ENCODE data around the gene CHST8.

The CHST8 gene

DNA sequence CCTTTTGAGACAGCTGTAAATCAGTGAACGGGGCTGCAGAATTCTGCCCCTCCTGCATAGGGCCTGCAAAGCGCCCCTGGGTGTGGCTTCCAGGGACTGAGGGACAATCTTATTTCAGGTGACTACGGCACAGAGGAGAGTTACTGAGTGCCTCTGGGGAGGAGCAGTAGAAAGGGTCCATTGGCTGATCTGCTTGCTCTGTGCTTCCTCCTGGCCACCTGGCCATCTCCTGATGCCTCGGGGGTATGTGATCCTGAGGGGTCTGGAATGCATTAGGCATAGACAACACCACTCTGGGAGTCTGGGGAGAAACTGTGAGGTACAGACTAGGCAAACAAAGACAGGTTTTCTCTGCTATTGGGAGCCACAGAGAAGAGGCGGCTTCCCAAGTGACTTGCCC is 177.7 kb downstream of the CHST8 start:
- FAIRE-seq: no peak

- FAIRE-seq: no peak
Observed at GRCh38 chr19:33800012-33800680, 178.4 kb downstream of the CHST8 start.

GRCh38 chr19:33801411-33801810 is 179.7 kb downstream of the CHST8 start:
- FAIRE-seq: no peak

DNA sequence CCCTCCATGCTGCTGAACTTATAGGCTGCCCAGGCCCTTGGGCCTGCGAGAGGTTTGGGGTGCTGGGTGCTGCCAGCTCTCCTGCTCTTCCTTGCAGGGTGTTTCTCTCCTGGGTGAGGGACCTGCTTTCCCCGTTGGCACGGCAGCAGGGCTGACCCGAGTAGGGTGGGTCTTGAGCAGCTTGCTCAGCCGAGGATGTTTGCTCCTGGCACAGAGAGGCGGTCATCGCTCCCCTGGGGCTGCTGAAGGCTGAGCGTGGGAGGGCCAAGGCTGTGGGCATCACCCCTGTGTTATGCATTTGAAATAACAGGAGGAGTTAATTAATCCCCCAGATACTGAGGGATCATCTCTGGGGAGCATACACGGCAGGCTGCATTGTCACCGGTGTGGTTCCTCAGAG is 180.2 kb downstream of the CHST8 start:
- no peak for FAIRE-seq

DNA sequence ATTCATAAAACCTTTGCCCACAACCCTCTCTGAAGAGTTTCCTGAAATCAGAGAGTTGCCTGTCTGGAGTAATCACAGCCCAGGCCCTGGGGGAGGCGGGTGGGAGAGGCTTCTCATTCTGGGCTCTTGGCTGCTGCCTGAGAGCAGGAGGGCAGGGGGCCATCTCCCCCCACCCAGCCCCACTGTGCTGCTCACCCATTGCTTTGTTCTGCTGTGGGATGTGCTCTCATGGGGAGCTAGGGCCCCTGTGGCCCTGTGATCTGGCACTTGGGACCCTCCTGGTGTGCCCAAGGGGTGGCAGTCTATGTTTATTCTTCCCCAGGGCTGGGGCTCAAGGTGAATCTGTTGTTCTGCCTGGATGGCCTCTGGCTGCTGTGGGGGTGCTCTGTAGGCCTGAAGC is 181.0 kb downstream of the CHST8 start:
- no peak for FAIRE-seq

- FAIRE-seq: no peak
Observed at GRCh38 chr19:33803383-33803782, 181.6 kb downstream of the CHST8 start.

- no peak for FAIRE-seq
Observed at GRCh38 chr19:33804021-33804799, 182.5 kb downstream of the CHST8 start.

DNA sequence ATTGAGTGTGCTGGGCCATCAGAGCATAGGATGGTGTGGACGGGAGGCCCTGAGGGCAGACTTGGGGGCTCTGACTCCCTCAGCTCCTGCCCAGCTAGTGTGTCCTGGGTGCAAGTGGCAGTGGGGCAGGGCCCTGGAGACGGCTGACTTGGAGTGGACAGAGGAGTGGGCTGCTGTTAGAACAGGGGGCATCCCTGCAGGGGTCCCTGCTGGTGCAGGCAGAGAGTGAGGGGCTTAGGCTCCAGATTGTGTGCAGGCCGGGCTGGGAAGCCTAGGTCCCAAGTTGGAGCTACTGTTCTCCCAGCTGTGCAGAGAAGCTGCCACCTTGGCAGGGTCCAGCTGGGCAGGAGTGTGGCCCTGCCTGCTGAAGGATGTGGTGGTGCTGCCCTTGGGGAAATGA is 183.6 kb downstream of the CHST8 start:
- FAIRE-seq: no peak

DNA sequence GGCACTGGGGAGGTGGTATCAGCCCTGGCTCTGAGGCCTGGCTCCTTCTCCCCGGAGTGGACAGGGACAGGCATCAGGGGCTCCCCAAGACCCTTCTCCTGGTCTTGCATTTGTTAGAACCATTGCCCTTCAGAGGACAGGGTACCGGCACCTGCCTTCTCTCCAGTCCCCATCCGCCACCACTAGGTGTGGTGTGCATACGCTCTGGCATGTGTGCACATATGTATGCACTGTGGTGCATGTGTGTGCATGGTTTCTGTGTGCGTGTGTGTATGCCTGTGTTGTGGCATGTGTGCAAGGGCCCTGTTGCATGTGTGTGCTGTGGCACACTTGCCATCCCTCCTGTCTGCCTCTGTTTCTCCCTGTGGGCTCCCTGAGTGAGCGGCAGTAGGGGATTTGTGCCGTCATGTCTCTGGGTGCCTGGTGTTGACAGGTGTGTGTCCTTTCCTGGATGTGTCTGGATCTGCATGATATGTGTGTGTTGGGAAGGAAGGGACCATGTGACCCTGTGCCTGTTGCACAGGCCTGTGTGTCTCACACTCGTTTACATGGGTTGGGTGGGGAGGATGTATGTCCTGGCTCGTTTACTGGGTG is 184.2 kb downstream of the CHST8 start:
- no peak for FAIRE-seq

- no peak for FAIRE-seq
Observed at GRCh38 chr19:33806434-33806881, 184.7 kb downstream of the CHST8 start.

GRCh38 chr19:33808399-33808798 is 186.6 kb downstream of the CHST8 start:
- no peak for FAIRE-seq

DNA sequence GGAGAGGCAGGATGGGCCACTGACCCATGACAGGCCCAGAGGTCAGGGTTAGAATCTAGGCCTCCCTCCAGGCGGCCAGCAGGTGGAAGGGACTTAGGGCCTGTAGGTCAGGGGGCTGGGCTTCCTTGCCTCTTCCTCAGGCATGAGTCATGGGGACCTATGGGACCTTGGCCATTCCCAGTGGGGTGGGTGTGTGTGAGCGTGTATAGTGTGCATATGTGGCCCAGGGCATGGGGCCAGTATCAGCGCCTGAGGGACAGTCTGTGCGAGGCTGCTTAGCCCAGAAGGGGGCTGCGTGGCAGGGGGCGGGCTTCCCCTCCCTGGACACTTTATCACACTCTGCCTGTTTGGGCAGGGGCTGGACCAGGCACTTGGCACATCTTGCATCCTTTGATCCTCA is 188.2 kb downstream of the CHST8 start:
- FAIRE-seq: no peak

- no peak for FAIRE-seq
Observed at GRCh38 chr19:33810821-33811220, 189.1 kb downstream of the CHST8 start.

GRCh38 chr19:33811246-33811645 is 189.5 kb downstream of the CHST8 start:
- FAIRE-seq: no peak

DNA sequence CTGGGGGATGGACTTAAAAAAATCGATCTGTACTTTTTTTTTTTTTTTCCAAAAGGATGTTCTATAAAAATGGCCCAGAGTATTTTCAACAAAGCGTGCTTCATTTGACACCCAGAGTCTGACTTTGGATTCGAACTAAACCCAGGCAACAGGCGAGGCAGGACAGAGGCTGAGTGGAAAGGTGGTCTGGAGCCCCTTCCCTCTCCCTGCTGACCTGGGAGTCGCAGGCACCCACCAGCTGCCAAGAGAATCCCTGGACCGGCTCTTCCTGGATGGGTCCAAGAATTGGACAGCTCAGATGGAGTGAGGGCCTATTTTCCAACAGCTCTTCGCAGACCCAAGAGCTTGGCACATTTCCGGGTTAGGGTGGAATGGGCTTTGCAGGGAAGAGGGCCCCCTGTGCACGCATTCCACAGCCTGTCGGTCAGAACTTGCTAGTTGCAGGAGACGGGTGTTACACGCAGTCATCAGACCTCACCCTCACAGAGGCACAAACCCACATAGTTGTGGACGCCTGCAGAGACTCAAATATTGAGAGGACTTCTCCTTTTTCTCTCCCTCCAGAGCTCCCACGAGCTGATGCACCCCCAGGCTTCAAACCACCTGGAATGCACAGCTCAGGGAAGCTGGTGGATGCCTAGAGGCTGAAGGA is 190.1 kb downstream of the CHST8 start:
- FAIRE-seq: no peak

- no peak for FAIRE-seq
Observed at GRCh38 chr19:33812388-33813330, 190.9 kb downstream of the CHST8 start.

GRCh38 chr19:33813391-33814101 is 191.8 kb downstream of the CHST8 start:
- FAIRE-seq: no peak

GRCh38 chr19:33814181-33815165 is 192.7 kb downstream of the CHST8 start:
- no peak for FAIRE-seq

- FAIRE-seq: no peak
Observed at GRCh38 chr19:33815380-33816340, 193.9 kb downstream of the CHST8 start.

All from endometrium (tissue), 2 donors.